ENCODE measurements around the gene CDK5RAP3.

Gene CDK5RAP3

DNA sequence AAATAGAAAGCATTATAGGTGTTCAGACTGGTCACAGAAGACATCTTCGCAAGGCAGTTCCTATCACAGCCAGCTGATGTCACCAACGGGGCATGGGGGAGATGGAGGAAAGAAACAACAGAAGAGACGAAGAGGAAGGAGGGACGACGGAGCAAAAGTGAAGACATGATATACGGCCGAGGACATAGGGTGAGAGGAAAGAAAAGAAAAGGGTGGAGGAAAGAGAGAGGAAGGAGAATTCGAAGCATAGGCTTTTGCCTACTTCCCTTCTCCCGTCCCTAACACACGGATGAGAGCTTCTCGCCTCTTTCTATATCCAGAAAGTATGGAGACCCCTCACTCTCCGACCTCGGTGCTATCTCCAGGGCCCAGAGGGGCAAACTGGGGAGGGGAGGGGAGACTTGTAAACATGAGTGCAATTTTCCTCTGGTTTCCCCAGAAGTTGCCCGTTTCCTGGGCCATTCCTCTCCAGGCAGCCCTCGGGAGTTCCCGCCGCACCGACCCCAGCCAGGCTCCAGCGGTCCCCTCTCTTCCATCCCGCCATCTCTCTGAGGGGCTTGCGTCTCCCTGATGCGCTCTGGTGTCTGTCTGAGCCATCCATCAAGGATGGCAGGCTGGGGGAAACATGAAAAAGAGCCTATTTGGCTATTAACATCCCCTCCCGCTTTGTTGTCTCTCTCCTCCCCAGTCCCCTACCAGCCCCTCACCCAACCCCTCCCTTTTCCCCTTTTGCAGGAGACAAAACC, 40.7 kb downstream of the CDK5RAP3 start:
- TF ChIP-seq GATA3 (IDR thresholded peaks at IDR 0.05; ENCODE audit: low read depth, low read length), result no peak
- TF ChIP-seq GATA2 (IDR thresholded peaks at IDR 0.05; ENCODE audit: low read depth, low read length), result no peak

DNA sequence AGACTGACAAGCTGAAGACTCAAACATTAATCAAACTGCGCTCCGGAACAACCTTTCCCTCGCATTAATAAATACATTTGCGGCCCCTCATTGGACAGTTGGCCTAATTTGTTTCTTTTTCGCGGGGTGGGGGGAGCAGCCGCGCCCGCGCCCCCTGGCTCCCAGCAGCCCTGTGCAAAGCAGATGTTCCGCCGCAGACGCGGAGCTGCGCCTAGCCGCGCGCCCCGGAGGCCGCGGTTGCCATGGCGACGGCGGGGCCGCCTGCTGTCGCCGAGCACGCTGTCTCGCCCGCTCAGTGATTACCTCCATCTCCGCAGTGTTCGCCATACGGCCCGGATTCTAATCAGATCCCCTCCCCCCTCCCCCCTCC, 41.2 kb downstream of the CDK5RAP3 start:
- no peak for TF ChIP-seq GATA3 (IDR thresholded peaks at IDR 0.05; ENCODE audit: low read depth, low read length)
- peak; percentile 73 for TF ChIP-seq GATA2 (IDR thresholded peaks at IDR 0.05; ENCODE audit: low read depth, low read length)

DNA sequence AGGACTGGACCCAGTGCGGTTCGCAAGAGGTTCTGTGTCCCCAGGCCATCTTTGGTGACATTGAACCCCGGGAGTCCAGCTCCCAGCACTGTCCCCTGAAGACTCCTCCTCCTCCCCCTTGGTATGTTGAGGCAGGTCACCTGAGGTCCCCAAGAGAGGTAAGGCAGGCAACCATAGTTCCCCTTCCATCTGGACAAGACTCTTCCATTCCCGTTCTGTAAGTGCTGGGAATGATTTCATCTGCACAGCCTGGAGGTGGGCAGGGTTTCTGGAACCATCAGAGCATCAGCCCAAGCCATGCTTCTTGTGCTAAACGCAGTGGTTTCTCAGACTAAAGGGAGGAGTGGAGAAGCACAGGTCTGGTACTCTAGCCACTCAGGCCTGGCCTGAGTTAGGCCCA, 41.7 kb downstream of the CDK5RAP3 start:
- TF ChIP-seq GATA2 (IDR thresholded peaks at IDR 0.05; ENCODE audit: low read depth, low read length), result no peak
- no peak for TF ChIP-seq GATA3 (IDR thresholded peaks at IDR 0.05; ENCODE audit: low read depth, low read length)

DNA sequence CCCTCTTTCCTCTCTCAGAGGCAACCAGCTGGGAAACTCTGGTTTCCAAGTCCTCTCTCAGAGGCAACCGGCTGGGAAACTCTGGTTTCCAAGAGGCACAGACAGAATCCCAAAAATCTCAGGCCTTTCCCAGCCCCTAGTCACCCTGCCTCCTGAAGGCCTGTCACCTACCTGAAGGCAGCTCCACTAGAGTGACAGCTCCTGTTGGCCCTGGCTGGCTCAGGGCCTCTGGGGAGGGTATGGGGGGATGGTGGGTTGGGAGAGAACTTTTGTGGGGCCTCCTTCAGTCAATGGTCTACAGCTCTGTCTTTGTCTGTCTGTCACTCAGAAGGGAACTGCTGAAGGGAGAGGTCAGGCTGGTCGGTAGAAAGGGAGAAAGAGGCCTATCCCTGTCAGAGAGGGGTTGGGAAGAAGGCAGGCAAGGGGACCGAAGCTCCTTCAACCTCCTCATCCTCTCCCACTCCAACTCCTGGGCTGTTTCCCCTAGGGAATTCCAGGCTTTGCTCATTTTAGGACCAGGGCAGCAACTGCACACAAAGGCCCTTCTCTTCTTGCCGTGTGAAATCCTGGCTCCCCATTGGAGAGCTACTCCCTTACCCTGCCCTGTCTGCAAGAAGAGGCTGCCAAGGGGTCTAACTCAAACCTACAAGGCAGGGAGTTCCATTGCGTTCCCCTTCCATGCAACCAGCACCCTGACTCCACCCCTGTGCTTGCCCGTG, 43.1 kb downstream of the CDK5RAP3 start:
- TF ChIP-seq GATA3 (IDR thresholded peaks at IDR 0.05; ENCODE audit: low read depth, low read length) (no peak), GATA2 (IDR thresholded peaks at IDR 0.05; ENCODE audit: low read depth, low read length) (no peak)

DNA sequence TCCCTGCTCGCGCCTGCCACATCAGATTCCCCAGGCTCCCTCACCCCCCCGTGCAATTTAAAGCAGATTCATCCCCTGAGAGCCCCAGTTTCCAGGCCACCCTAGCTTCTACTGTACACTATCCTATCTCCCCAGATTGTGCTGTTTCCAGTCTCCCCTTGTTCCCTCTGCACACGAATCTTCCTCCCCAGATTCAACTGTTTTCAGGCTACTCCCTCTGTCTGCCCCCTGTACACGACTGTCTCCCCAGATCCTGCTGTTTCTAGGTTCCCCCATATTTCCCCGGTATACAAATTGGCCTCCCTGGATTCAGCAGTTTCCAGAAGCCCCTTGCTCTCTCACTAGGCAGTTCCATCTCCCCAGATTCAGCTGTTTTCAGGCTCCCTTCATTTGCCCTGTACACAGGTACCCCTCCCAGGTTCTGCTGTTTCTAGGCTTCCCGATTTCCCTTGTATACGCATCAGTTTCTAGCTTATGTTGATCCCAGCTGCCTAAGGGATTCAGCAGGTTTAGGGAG, 43.7 kb downstream of the CDK5RAP3 start:
- TF ChIP-seq GATA3 (IDR thresholded peaks at IDR 0.05; ENCODE audit: low read depth, low read length), result no peak
- peak; percentile 77 for TF ChIP-seq GATA2 (IDR thresholded peaks at IDR 0.05; ENCODE audit: low read depth, low read length)

DNA sequence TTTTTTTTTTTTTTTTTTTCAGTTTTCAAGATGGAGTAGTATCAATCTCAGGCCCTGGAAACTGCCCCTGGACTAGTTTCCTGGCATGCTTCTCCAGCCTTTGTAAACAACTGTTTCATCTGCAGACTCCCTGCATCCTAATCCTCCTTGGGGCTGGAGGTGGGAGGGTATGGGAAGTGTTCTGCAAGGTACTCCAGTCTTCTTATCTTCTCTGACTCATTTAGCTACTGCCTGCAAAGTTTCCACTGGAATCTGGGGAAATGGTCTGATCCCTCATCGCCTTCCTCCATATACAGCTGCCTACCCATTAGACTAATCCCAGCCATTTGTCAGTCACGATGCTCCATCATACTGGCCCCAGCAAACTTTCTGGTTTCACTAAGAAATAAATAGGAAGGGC, 45.2 kb downstream of the CDK5RAP3 start:
- TF ChIP-seq GATA3 (IDR thresholded peaks at IDR 0.05; ENCODE audit: low read depth, low read length) (no peak), GATA2 (IDR thresholded peaks at IDR 0.05; ENCODE audit: low read depth, low read length) (no peak)

DNA sequence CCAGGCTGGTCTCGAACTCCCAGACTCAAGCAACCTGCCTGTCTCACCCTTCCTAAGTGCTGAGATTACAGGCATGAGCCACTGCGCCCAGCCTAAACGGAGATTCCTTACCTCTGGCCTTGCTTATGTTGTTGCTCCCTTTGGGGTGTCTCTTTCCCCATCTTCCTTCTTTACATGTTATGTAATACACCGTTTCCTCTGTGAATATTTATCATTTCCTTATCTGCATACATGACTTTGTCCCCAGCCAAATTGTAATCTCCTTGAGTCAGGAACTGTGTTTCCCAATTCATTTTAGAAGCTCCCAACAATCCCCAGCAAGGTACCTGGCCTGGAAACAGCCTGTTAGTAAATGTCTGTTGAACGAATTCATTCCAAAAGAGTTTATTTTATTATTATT, 51.0 kb downstream of the CDK5RAP3 start:
- no peak for TF ChIP-seq GATA3 (IDR thresholded peaks at IDR 0.05; ENCODE audit: low read depth, low read length)
- no peak for TF ChIP-seq GATA2 (IDR thresholded peaks at IDR 0.05; ENCODE audit: low read depth, low read length)

DNA sequence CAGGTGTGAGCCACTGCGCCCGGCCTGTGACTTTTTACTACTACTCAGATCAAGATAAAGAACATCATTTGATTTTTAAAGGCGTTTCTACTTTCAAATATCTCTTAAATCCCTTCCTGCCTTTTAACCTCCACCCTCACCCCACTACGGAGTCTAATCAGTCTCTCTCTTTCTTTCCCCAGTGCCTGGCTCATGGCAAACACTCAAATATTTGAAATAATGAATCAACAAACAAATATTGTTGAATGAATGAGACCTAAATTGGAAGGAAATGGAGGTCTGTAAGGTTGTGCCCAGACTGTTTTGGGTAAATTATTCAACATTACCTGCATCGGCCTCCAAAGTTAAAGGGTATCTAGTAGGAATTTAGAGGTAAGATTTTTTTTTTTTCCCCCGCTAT, 52.0 kb downstream of the CDK5RAP3 start:
- no peak for TF ChIP-seq GATA2 (IDR thresholded peaks at IDR 0.05; ENCODE audit: low read depth, low read length)
- TF ChIP-seq GATA3 (IDR thresholded peaks at IDR 0.05; ENCODE audit: low read depth, low read length), result no peak

DNA sequence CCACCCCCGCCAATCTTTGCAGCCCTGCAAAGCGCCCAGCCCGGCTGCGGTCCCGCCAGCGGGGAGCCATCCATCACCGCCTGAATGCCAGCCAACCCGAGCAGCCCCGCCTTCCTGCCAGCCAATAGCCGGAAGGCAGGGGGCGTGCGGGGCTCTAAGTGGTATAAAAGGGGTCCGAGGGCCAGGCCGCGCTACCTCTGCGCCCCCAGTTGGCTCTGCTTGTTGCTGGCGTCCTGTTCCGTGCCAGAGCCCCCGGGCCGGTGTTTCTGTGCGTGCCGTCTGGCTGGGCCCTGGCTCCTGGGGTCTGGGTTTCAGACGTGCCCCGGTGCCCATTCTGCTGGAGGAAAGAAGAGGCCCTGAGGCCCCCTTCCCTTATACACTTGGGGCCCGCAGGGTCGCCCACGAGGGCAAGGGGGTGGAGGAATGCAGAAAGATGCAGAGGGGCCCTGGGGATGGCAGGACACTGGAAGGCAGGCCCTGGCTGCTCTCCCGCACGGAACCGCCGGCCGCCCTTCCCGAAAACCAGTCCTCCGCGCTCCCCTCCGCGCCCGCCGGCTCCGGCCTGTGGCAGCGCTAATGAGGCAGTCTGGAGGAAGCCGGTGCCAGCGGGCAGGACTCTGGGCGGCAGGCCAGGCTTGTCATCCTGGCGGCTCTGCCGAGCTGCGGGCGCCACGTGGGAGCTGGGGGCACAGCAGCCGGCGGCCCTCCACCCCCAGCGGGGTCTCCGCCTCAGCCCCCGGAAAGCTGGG, 52.7 kb downstream of the CDK5RAP3 start:
- TF ChIP-seq GATA2 (IDR thresholded peaks at IDR 0.05; ENCODE audit: low read depth, low read length), result no peak
- no peak for TF ChIP-seq GATA3 (IDR thresholded peaks at IDR 0.05; ENCODE audit: low read depth, low read length)

DNA sequence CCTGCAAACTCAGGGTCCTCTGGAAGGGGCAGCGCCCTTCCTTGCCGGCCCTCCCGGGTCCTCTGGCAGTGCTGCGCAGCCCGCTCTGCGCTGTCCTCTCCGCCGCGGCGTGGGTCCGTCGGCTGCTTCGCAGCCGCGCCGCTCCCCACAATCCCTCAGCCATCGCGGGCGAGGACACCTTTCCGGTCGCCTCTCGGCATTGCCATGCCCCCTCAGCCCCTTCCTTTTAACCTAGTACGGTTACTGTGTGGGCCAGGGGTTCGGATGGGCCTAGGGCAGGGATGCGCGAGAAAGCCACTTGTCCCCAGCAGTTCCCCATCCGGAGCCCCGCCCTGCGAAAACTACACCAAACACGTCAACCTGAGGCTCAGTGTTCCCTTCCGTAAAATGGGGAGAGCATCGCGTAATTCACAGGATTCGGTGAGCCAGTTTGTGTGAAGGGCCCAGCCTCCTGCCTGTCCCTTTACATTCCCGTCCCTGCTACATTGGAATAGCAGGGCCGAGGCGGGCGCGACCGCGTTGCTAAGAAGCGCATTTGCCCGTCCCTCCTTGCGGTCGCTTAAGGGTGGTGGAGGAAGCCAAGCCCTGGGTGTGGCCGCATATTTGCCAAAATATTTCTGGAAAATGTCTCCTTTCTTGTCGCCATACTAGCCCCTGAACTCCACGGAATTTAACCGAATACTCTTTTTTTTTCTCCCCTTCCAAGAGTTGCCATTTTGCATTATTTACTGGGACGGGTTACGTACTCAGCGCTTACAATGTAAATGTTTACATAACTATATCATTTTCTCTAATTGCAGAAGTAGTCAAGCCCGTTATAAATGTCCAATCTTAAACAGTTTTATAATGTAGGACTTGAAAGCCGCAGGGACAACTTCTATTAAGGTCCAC, 53.5 kb downstream of the CDK5RAP3 start:
- TF ChIP-seq GATA2 (IDR thresholded peaks at IDR 0.05; ENCODE audit: low read depth, low read length) (no peak), GATA3 (IDR thresholded peaks at IDR 0.05; ENCODE audit: low read depth, low read length) (no peak)

DNA sequence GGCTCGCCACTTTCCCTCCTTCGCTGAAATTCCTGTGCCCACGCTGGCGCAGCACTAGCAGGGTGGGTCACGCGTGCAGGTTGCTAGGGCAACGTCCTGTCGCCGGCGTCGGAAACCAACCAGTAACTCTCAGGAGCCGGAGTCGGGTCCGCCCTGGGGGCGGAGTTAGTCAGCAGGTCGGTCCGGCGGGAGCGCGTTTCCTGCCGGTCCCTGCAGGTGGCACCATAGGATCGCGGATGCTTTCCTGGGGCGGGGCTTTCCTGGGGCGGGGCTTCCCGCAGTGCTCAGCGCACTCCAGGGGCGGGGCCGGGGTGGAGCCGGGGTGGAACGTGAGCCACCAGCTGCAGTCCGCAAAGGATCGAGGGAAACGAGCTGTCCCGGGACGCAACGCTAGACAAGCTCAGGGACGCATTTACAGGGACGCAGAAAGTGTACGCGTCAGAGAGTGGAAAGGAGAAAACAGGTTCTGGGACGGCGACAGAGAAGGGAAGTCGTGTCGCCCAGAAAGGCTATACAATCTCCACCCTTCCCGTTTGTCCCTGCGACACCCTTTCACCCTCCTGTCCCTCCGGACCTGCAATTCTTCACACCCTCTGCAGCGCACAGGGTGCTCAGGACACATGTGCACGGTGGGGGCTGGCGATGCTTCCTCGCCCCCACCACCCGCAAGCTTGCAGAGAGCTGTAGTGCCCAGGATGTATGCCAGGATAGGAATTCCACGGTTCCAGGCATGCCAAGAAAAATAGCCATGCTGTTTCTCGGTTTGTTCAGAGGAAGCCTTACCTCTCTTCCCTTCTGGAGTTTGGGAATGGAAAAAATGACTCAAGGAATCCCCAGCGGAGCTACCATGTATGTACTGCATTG, 54.4 kb downstream of the CDK5RAP3 start:
- TF ChIP-seq GATA2 (IDR thresholded peaks at IDR 0.05; ENCODE audit: low read depth, low read length), result no peak
- no peak for TF ChIP-seq GATA3 (IDR thresholded peaks at IDR 0.05; ENCODE audit: low read depth, low read length)

DNA sequence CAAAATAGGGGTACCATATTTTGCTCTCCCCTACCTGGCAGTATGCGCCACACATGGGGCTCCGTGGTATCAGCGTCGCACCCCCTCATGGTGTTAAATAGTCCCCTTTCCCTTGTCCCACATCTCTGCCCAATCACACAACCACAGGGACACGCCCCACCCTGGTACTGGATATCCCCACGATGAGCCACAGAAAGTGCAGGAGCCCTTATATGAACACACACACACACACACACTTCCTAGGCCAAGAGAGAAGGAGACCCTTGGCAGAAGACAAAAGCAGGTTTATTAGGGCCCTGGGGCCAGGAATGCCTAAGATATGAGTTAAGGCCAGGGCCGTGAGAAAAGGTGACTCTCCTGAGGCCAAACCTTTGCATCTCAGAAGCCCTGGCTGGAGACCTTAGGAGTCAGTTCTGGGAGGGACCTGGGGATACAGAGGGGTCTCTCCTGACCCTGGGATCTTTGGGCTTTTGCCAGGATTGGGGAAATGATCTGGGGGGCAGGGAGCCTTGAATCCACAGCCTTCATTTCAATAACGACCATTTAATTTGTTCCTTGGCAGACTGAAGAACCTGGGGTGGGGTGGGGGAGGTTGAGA, 55.1 kb downstream of the CDK5RAP3 start:
- no peak for TF ChIP-seq GATA3 (IDR thresholded peaks at IDR 0.05; ENCODE audit: low read depth, low read length)
- TF ChIP-seq GATA2 (IDR thresholded peaks at IDR 0.05; ENCODE audit: low read depth, low read length), result no peak
